ENCODE results near the gene COL11A2. TPM values are rescaled to one million over a fixed set of nuclear protein-coding genes. Genes with fewer than 3 reads are reported as not detected.

The COL11A2 gene
- total and polyA plus RNA-seq, 7 donors = 0.16 to 1.4 (median 0.50) TPM; not detected in 3

- H3K36me3 ChIP-seq = peaks cover 9 to 26% (median 14%) of the 10 kb centered on the region in 4 donors
- DNase-seq = peak; percentile 97
- no peaks in the 10 kb centered on the region for H3K27me3 ChIP-seq
- H3K9me3 ChIP-seq = no peaks in the 10 kb centered on the region
- peaks cover 0 to 64% (median 46%) of the 10 kb centered on the region in 4 donors for H3K4me1 ChIP-seq
- H3K27ac ChIP-seq = peak within 1 kb of the TSS; percentile 55 to 76 (median 74)
- peak within 1 kb of the TSS; percentile 43 to 68 (median 64) for H3K4me3 ChIP-seq
- TF ChIP-seq EP300 (IDR thresholded peaks at IDR 0.05) = no peak
- peak in 3 of 4 donors; percentile 43 to 64 (median 61) for TF ChIP-seq POLR2AphosphoS5 (IDR thresholded peaks at IDR 0.05)
- TF ChIP-seq POLR2A (IDR thresholded peaks at IDR 0.05) = peak in 1 of 2 donors; percentile 45
- intact Hi-C loops (cut with DNase I) = loop anchor here (5.0 to 10.0 kb wide), 6 partner anchors 68 to 1010 kb away; partner anchors contain the start of genes BRD2, GPSM3, PBX2 and PSMB9
- 0 to 1% methylated on average over 48 of the region's 48 CpGs for WGBS, 2 donors
Observed at GRCh38 chr6:33204415-33205190, 12.3 kb upstream of the COL11A2 start, which contains the start of gene HSD17B8. HSD17B8 (plus strand) TSS chr6:33204655; CDS start chr6:33204669, 14 bp downstream.

- peak overlapping the region in 3 of 4 donors; percentile 71 to 76 (median 76) for H3K27ac ChIP-seq
- no peaks in the 10 kb centered on the region for H3K27me3 ChIP-seq
- peak overlapping the region; percentile 43 to 68 (median 64) for H3K4me3 ChIP-seq
- TF ChIP-seq POLR2A (IDR thresholded peaks at IDR 0.05) (no peak), EP300 (IDR thresholded peaks at IDR 0.05) (no peak), CTCF (IDR thresholded peaks at IDR 0.05) (no peak), POLR2AphosphoS5 (IDR thresholded peaks at IDR 0.05) (no peak)
- H3K4me1 ChIP-seq = peaks cover 0 to 65% (median 49%) of the 10 kb centered on the region in 4 donors
- WGBS, 2 donors = 0 to 2% methylated on average over 4 of the region's 4 CpGs
- no peak for DNase-seq
- intact Hi-C loops (cut with DNase I) = loop anchor here (5.0 to 10.0 kb wide), 5 partner anchors 68 to 1009 kb away; partner anchors contain the start of genes BRD2, GPSM3, PBX2 and RPS18
- peaks cover 9 to 22% (median 14%) of the 10 kb centered on the region in 4 donors for H3K36me3 ChIP-seq
- H3K9me3 ChIP-seq = no peaks in the 10 kb centered on the region
Observed at GRCh38 chr6:33204165-33204414, 11.8 kb upstream of the COL11A2 start.

GRCh38 chr6:33203443-33204164 lies 11.3 kb upstream of the COL11A2 start:
- H3K36me3 ChIP-seq = peaks cover 9 to 22% (median 14%) of the 10 kb centered on the region in 4 donors
- H3K4me3 ChIP-seq = no peak overlapping the region
- peak overlapping the region in 2 of 4 donors; percentile 76 for H3K27ac ChIP-seq
- DNase-seq = no peak
- no peaks in the 10 kb centered on the region for H3K27me3 ChIP-seq
- H3K9me3 ChIP-seq = no peaks in the 10 kb centered on the region
- TF ChIP-seq POLR2AphosphoS5 (IDR thresholded peaks at IDR 0.05) (no peak), CTCF (IDR thresholded peaks at IDR 0.05) (no peak), POLR2A (IDR thresholded peaks at IDR 0.05) (no peak), EP300 (IDR thresholded peaks at IDR 0.05) (no peak)
- peaks cover 0 to 65% (median 51%) of the 10 kb centered on the region in 4 donors for H3K4me1 ChIP-seq
- 86 to 93% methylated on average over 7 of the region's 7 CpGs for WGBS, 2 donors
- intact Hi-C loops (cut with DNase I) = loop anchor here (5.0 to 10.0 kb wide), 5 partner anchors 69 to 1009 kb away; partner anchors contain the start of genes BRD2, GPSM3, PBX2 and RPS18

- WGBS, 2 donors = 86 to 92% methylated on average over 6 of the region's 6 CpGs
- intact Hi-C loops (cut with DNase I) = loop anchor here (5.0 to 10.0 kb wide), 5 partner anchors 70 to 1008 kb away; partner anchors contain the start of genes BRD2, GPSM3, PBX2 and RPS18
- Histone ChIP-seq H3K27me3 (no peaks in the 10 kb centered on the region), H3K27ac (no peak overlapping the region), H3K4me1 (peaks cover 0 to 70% (median 58%) of the 10 kb centered on the region in 4 donors), H3K4me3 (no peak overlapping the region), H3K36me3 (peaks cover 9 to 26% (median 14%) of the 10 kb centered on the region in 4 donors), H3K9me3 (no peaks in the 10 kb centered on the region)
- no peak for DNase-seq
- TF ChIP-seq POLR2A (IDR thresholded peaks at IDR 0.05) = no peak
- no peak for TF ChIP-seq EP300 (IDR thresholded peaks at IDR 0.05)
- TF ChIP-seq CTCF (IDR thresholded peaks at IDR 0.05) = no peak
- TF ChIP-seq POLR2AphosphoS5 (IDR thresholded peaks at IDR 0.05) = no peak
Observed at GRCh38 chr6:33202799-33203198, 10.5 kb upstream of the COL11A2 start.
